GM18526 (cell line): ENCODE results near the gene VWA3B.

Experiments used
- POLR2A ChIP-seq: IDR thresholded peaks from 3 replicates; pipeline ENCODE4 v1.6.1; 2011; ENCODE audit not compliant: insufficient read length; ENCODE audit errors: extremely low read depth

VWA3B gene

GRCh38 chr2:98309580-98309979 lies 222.6 kb downstream of the VWA3B start:
- TF ChIP-seq POLR2A: no peak

GRCh38 chr2:98310010-98310409 lies 223.0 kb downstream of the VWA3B start:
- TF ChIP-seq POLR2A: no peak

GRCh38 chr2:98311090-98311489 lies 224.1 kb downstream of the VWA3B start:
- TF ChIP-seq POLR2A: no peak

GRCh38 chr2:98311771-98312545 lies 225.0 kb downstream of the VWA3B start:
- no peak for TF ChIP-seq POLR2A

GRCh38 chr2:98313492-98314250 lies 226.7 kb downstream of the VWA3B start:
- no peak for TF ChIP-seq POLR2A

DNA sequence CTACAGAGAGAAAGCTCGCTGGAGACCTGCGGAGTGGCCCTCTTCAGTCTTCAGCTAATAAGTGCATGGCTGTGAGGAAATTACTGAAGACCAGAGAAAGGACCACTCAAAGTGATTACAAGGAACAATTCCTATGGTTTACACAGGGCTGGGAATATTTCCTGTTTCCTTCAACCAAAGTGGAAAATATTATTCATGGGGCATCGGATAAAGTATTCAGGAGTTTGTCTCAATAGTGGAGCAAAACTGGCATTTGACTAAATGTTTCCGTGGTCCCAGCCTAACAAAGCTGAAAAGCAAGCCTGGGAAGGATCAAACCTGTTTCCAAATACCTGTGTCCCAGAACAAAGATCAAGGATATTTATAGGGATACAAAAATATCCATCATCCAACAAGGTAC lies 227.3 kb downstream of the VWA3B start:
- no peak for TF ChIP-seq POLR2A

DNA sequence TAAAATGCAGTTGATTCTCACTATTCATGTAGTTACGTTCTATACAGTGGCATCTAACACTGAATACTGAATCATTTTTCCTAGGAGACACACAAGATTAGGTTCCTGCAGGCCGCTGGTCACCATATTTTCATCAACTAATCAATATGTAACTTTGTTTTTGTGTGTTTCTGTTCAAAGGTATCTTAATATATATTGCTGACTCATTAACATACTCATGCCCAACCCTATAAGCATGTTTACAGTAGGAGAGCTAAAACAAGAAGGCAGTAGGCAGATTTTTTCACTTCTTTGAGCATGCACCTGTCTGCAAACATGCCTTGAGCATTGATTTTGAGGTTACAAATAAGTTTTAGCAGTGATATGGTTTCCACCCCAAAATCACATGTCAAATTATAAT lies 229.0 kb downstream of the VWA3B start:
- TF ChIP-seq POLR2A: no peak

DNA sequence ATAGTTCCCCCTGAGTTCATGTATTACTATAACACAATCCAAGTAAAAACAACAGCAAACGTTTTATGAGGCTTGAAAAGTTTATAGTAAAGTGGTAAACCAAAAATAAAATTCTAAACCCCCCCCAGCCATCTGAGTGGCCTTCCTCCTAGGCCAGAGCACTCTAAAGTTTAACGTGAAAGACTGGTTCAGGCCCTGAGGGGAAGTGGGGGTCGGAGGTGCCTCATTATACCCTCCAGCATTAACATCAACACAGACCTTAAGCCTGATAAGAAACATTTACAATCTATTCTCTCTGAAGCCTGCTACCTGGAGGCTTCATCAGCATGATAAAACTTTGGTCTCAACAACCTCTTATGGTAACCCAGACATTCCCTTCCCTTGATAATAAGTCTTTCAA lies 230.2 kb downstream of the VWA3B start:
- TF ChIP-seq POLR2A: no peak

- TF ChIP-seq POLR2A: no peak
Measured at GRCh38 chr2:98324181-98324580, 237.2 kb downstream of the VWA3B start.

- TF ChIP-seq POLR2A: no peak
Measured at GRCh38 chr2:98327776-98328175, 240.8 kb downstream of the VWA3B start.

GRCh38 chr2:98329549-98329948 lies 242.6 kb downstream of the VWA3B start:
- TF ChIP-seq POLR2A: no peak

DNA sequence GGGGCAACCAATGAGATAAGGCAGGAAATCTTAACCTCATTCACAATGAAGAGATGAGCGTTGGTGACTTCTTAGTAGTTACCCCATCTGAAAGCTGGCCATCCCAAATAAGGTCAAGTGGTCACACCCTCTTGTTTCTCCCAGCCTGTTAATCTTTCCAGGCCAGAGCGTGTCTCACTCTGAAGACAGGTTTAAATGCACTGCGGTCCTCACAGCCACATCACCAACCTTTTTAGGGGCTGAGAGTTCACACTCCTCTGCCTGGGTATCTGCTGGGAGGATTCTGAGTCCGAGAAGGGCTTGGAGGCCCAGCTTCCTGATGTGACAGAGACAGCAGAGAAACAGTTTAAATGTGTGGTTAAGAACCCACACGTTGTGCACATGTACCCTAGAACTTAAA lies 246.0 kb downstream of the VWA3B start:
- TF ChIP-seq POLR2A: no peak

GRCh38 chr2:98333922-98334321 lies 247.0 kb downstream of the VWA3B start:
- no peak for TF ChIP-seq POLR2A

- TF ChIP-seq POLR2A: no peak
Measured at GRCh38 chr2:98334439-98335078, 247.6 kb downstream of the VWA3B start.

DNA sequence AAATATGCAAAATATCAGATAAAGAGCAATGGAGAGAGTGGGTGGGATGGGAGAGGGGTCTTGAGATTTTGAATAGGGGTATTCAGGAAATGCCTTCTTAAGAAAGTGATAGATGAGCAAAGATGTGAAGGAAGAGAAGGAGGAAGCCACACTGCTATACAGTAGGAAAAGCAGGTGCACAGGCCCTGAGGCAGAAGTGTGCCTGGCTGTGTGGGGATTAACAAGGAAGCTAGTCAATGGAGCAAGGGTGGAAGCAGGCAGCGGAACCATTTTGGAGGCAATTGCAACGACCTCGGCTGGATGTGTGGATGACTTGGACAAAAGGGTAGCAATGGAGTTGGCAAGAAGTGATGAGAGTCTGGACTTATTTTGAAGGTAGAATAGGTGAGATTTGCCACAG lies 248.3 kb downstream of the VWA3B start:
- TF ChIP-seq POLR2A: no peak

GRCh38 chr2:98341241-98341640 lies 254.3 kb downstream of the VWA3B start:
- TF ChIP-seq POLR2A: no peak
